NCI-H146 treated with DMSO at 0.1 percent for 48 hours (cell line): ENCODE measurements around the gene IL18RAP.

Experiments
- DNase-seq: peaks from one replicate; lab custom pipeline; 2025; ENCODE audit not compliant: unreplicated experiment; lab: John Stamatoyannopoulos, UW

Gene IL18RAP

DNA sequence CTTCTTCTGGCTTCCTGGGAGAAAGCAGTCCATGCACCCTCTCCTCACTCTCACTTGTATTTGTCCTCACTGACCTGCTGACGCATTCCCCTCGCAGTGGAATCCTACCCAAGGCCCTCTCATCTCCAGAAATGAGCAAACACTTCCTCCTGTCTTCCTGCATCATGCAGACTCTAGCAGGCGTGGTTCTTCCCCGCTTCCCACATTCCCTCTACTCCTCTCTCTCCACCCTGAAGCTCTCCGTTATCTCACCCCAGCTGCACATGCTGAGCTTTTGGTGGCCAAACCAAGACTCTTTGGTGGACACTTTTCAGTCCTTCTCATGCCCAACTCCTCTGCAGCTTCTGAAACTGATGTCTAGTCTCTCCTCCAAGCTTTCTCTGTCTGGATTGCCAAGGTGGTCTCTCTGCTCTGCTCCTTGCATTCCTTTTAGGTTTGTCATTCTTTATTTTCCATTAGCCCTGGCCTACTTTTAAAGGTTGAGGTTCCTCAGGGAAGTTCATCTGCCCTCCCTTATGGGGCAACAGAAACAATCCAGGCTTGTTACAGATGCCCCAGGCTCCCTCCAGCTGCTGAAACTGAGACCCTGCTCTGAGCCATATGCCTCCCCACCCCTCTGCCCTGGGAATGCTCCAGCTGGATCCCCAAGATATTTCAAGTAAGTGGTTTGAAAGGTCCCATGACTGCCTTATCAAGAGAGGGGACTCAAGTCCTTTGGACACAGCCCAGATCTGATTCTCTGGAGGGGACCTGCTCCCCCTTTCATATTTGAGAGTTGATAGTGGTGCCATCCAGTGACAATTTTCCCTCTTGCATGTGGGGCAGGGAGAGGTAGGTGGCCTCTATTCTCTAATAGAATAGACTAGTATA is 835 bp upstream of the IL18RAP start:
- DNase-seq = no peak

DNA sequence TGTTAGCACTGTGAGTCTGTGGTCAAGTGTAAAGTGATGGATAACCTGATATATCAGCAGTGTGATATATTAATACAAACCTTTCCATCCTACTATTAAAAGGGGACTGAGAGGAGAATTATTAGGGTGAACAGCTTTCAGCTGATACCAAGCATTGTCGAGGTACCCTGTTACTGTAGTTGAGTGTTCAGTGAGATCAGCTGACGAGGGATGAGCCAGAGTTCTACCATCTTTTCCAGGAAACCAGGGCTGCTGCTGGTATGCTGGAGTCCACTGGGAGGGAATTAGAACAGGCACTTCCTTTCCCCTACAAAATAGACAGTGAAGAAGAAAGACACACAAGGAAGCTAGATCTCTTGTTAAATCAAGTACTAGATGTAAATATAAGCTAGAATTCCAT is 408 bp downstream of the IL18RAP start:
- no peak for DNase-seq

DNA sequence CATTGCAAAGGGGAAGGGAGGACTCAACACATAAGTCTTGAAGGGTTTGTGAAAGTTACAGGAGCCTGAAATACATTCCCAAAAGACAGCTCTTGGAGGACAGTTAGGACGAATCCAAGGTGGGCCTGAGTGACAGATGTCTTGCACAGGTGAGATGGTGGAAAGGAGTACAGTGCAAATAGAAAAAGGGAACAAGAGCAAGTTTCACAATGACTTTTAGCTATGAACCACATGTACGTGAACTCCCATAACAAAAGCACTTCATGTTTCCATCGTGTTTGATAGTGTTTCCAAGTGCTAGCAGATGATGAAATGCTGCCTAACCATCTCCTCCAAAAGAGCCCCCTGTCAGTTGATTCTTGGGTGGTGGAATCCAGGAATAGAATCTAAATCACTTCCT is 1.8 kb downstream of the IL18RAP start:
- DNase-seq = no peak

DNA sequence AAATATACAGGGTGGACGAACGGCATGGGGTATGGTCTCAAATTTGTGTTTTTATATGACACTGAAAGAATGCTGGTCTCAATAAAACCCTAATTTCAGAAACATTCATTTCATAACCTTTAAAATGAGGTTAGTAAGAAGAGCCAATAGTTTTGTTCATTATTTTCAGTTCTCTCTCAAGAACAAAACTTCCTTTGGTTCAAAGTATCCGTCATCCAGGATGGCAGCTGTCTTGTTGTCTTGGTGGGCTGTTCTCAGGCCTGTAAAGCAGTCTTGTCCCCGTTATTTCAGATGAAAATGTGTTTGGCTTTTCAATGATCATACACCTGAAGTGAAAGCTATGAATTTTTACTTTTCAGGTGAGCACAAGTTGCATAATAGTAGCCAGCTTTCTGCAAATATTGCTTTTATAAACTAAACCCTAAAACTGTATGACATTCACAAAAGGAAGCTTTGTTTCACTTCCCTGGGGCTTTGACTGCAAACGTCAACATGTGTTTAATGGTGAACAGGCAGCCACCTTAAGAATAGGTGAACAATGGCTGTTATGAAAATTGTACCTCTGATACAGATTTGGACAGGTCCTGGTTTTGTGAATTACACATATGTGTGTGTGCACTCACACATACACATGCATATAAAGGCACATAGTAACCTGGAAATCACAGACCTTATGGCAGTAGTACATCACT is 2.6 kb downstream of the IL18RAP start:
- DNase-seq = no peak

DNA sequence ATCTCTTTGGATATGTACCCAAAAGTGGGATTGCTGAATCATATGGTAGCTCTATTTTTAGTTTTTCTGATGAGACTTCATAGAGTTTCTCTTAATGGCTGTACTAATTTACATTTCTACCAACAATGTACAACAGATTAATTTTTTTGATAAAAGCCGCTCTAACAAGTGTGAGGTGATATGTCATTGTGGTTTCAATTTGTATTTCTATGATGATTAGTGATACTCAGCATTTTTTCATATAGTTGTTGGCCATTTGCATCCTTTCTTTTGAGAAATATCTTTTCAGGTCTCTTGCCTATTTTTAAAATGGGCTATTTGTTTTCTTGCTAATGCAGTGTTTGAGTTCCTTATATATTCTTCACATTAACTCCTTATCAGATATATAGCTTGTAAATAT is 4.3 kb downstream of the IL18RAP start:
- no peak for DNase-seq

DNA sequence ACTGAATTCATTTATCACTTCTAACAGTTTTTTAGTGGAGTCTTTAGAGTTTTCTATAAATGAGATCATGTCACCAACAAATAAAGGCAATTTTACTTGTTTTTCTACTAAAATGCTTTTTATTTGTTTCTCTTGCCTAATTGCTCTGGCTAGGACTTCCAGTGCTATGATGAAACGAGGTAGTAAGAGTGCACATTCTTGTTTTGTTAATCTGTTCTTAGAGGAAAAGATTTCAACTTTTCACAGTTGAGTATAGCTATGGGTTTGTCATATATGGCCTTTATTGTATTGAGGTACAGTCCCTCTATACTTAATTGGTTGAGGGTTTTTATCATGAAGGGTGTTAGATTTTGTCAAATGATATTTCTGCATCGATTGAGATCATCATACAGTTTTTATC is 5.6 kb downstream of the IL18RAP start:
- no peak for DNase-seq

DNA sequence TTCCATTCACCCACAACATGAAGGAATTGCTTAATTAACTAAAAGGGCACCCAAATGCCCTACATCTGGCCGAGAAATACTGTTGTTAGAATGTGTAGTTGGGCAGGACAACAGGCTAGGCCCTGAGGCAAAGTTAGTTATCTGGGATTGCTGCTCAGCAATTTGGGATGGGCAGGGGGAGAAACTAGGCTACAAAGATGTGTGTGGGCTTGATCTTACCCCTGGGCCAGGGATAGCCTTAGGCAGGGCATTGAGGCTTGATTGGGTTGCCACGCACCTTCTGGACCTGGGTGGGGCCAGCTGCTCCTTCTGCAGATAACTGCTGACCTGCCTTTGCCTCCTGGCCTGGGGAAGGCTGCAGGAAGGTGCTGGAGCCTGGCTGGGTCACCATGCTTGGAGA is 9.4 kb downstream of the IL18RAP start:
- DNase-seq = no peak

DNA sequence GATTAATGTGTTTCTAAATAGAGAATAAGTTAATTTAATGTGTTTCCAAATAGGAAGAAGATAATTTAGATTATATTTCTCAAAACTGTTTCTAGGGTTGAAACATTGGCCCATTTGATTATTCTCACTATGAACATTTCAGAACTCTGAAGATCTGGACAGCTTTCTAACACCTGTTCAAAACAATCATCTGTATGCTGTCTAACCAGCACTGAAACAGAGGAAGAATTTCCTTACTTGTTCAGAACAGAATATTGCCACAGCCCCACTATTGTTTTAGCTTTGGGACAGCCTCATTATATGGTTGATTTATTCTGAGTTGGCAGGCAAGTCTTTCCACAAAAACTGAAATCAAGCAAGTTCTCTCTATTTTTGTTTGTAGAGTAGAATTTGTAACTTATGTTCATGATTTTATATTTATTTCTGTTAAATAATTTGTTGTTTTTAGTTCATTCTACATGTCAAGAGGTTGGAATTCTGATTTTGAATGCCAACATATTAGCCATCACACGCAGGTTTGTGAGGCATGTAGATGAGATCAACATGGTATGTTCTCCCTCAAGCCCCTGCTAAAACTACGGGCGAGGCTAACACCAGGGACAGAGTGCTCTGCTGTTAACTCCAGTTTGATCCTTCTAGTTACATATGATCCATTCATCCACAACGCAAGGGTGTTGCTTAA is 11.2 kb downstream of the IL18RAP start:
- no peak for DNase-seq

DNA sequence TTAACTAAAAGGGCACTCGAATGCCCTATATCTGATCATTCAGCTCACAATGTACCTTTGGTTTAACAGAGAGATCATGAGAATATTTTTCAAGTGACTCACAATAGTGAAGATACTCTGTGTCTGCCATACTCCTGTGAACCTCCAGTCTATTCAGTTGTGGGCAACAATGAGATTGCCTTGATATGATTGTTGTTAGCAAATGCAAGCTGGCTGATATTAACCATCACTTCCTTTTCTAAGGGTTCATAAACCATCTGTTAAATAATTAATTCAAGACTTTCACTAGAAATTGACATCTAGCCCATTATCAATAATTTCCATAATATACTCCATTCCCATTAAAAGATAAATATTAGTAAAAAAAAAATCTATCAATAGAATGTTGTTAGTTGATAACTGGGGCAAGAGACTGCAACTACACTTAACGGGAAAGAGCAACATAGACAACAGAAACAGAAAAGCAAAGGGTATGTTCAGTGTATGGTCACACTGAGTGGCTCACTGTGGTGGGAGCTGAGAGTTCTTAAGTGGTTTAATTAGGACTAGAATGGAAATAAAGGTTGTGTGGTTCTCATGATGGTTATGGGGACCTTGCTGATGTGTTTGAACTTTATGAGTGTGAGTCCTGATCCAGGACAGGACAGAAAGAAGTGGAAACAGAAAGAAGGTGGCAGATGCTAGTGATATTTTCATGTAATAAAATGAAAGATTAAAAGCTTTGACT is 11.9 kb downstream of the IL18RAP start:
- DNase-seq = no peak

DNA sequence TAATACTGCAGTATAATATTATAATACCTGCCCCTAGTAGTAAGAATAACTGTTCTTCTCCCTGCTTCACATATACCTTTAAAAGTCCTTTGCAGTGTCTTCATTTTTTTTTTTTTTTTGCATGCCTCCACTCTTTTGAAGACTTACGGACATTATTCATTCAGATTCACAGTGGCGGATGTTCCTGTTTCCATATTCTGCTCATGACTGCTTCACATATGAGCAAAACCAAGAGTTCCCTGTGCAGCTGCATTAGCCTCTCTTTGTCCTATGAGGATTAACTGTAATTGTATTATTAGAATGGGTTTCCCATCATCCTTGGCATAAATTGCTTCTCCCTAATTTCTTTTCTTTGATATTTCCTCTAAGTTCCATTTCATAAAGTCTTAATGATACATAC is 12.8 kb downstream of the IL18RAP start:
- DNase-seq = no peak

DNA sequence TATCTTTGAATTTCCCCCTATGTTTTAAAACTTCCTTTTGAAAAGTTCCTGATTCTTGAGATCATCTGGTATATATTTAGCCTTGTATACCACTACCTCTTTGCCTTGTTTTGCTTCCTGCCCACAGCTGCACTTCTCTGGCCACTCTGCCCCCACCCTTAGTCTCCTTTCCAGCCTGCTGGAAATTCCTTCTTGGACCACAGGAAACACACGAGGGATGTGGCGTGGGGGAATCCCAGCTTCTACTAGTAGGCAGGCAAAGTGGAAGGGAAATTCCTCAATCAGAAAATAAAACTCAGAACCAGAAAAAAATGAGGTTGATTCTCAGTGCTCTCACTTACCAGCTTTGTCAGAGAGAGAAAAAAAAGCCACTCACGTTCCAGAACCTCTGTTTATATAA is 13.4 kb downstream of the IL18RAP start:
- DNase-seq = no peak

DNA sequence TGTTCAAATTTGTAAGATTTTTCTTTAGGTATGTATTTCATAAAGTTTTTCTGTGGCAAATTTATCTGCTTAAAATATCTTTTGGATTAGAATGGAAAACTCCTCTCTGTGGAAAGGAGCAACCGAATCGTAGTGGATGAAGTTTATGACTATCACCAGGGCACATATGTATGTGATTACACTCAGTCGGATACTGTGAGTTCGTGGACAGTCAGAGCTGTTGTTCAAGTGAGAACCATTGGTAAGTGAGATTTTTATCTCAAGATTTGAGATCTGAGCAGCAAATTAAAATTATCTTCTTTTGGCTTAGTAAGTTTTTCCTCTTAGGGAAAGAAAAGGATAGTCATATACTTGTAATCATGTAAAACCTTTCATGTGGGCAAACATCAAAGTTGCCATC is 14.2 kb downstream of the IL18RAP start:
- DNase-seq = no peak

DNA sequence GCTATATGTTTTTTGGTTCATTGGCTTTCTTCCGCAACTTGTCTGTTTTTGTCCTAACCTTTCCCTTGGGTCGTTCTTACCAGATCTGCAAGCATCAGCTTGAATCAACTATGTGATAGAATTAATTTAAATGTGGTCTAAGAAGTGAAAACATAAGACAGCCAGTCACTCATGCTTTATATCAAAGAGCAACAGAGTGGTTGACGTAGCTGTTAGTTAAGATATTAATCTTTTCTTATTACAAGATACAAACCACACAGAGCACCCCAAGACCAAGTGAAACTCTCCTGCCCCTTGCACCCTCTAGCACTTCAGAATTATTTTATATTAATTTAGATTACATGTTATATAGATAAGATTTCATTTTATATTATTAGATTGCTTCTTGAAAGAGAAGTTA is 15.2 kb downstream of the IL18RAP start:
- DNase-seq = no peak

DNA sequence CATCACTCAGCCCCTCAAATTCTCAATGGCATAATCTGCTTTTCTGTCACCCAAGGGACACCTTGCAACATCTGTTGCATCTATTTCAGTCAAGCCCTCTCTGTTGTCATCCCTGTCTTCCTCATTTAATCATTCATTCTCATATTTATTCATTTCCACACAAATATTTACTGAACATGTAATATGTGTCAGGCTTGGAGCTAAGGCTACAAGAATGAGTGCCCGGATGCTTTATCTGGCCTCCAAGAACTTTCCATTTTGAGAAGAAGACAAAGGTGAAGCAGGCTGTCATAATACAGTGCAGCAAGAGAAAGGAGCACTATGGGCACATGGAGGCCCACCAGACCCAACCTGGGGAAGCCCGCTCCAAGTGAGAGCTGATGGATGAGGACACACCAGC is 15.6 kb downstream of the IL18RAP start:
- no peak for DNase-seq

DNA sequence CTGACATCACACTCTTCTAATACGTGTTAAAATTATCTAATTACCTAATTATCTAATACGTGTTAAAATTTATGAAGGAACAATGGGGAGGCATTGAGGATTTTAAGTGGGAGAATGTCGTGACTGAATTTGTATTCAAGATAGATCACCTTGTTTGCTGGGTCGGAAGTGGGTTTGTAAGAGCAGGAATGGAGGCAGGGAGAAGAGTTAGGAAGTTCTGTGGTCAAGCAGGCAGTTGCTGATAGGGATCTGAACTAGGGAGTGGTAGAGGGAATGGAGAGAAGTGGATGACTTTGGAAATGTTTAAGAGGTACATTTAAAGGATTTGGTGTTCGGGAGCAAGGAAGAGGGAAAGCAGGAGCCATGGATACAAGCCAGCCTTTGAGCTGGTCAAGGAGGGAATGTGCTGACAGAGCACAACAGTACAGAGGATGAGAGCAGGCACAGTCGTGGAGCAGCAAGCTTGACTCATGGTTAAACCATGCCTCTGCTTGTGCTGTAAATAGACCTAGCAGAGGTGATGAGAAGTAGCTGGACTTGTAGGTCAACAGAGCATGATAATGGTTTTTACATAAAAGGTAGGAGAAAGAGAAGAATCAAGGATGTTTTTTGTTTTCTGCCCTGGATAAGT is 16.2 kb downstream of the IL18RAP start:
- DNase-seq = no peak

DNA sequence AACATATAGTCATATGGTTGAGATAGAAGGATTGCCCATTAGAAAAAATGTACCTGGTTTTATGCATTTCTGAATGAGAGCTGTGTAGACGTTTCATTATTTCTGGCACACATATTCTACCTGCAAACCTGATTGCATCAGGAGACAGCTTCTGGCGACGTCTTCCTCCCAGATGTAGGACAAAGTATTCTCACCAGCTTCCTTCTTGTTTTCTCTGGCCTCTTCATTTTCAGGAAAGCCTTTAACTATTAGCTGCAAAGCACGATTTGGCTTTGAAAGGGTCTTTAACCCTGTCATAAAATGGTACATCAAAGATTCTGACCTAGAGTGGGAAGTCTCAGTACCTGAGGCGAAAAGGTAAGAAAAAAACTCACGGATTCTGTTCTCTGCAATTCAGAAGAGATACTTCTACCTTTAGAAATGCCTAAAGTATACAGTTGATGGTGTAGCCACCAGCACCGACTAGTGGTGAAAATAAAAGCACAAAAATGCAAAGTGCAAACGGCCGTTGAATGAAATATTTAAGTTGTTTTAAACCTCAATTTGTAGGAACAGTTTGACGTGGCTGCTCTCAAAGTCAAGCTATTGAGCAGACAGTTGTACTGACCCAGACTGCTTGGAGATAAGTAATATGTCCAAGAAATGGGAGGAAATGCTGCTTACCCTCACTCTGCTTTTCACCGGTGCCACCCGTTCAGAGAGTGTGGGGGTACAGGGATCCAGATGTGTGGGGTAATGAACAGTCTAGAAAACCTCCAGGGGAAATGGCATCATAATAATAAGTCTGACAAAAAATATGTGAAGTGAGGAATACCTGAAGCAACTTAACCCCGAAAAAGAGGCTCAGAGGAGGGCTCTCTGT is 20.2 kb downstream of the IL18RAP start:
- no peak for DNase-seq

DNA sequence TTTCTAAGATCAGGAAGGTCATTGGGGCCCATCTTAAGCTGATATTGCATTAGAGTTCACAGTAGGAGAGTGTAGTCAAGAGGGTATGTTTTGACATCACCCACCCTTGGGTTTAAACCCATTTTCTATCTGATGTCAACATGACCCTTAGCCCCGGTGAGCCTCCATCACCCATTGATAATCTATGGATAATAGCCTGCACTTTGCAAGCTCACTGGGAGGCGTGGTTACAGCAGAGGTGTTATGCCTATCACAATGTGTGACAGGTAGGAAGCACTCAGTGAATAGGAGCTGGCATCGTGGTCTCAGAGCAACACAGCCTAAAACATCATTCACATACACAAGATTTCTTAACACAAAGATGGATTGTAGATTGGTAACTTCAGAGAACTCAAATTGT is 21.3 kb downstream of the IL18RAP start:
- DNase-seq = no peak

DNA sequence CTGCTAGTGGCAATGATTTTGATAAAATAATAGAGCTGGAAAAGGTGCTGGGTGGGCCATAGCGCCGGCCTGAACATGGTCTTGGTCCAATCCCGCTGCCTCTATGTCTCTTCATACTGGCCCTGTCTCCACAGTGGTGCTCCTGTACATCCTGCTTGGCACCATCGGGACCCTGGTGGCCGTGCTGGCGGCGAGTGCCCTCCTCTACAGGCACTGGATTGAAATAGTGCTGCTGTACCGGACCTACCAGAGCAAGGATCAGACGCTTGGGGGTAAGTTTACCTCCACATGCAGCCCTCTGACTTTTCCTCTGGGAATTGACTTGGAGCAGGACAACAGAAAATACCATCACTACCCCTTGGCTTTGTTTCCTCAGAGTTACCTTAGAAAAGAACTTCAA is 24.0 kb downstream of the IL18RAP start:
- DNase-seq = no peak

DNA sequence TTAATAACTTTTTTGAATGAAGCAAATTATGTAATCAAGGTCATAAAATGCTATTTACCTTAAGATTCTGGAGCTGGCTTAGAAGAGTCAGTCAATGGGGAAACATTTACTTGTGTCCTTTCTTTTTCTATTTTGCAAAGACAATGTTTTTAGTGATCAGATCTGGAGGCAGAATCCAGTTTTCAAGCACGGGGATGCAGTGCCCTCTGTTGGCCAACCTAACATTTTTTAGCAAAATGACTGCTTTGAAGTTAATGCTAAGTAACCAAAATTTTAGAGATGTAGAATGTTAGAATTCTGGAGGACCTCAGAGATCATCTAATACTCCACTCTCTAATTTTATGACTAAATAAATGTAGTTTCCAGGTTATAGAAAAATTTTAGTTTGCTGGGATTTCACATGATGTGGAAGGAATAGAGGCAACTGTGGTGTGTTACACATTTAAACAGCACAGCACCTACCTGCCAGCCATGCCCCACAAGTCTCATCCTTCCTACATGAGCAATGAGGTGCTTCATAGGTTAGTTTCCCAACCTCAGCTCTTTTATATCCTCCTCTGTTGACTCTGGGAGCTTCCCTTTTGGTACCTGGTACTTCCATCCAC is 26.5 kb downstream of the IL18RAP start:
- DNase-seq = no peak

DNA sequence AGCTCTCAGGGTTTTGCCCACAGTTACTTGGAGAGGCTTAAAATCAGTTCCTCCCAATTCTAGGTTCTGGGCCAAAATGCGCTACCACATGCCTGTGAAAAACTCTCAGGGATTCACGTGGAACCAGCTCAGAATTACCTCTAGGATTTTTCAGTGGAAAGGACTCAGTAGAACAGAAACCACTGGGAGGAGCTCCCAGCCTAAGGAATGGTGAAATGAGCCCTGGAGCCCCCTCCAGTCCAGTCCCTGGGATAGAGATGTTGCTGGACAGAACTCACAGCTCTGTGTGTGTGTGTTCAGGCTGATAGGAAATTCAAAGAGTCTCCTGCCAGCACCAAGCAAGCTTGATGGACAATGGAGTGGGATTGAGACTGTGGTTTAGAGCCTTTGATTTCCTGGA is 29.0 kb downstream of the IL18RAP start:
- DNase-seq = no peak
